GM23338 (cell line): ENCODE measurements around the gene SCAND1. TPM values are rescaled to one million over a fixed set of nuclear protein-coding genes. Genes with fewer than 3 reads are reported as not detected.

Experiments used
- ATAC-seq: fragments of 200-7000 bp; cut with Tn5 transposase; 3 replicates; pipeline ENCODE4 v1.9.1; 2020
- DNase-seq: peaks from one replicate; pipeline ENCODE4 v3.0.0-alpha.2; 2015; ENCODE audit warnings: low spot score
- H2AFZ ChIP-seq: fragments of 200-600 bp; sonication (generic); 2 replicates; pipeline ENCODE4 v1.8.0; 2016; ENCODE audit warnings: antibody characterized with exemption, mild to moderate bottlenecking, moderate library complexity
- H3F3A ChIP-seq: fragments of 200-600 bp; sonication (generic); replicated peaks from 2 replicates; pipeline ENCODE4 v1.8.0; 2017; ENCODE audit warnings: antibody characterized with exemption, mixed run types, low read depth
- H3K27ac ChIP-seq: fragments of 200-600 bp; sonication (generic); 2 replicates; pipeline ENCODE4 v1.6.1; 2016; ENCODE audit warnings: low read depth
- H3K27me3 ChIP-seq: fragments of 200-600 bp; sonication (generic); 2 replicates; pipeline ENCODE4 v1.8.0; 2016; ENCODE audit warnings: mild to moderate bottlenecking, mixed run types, moderate library complexity; ENCODE audit not compliant: insufficient read depth
- H3K36me3 ChIP-seq: fragments of 200-600 bp; sonication (generic); 2 replicates; pipeline ENCODE4 v1.8.0; 2016; ENCODE audit warnings: mild to moderate bottlenecking; ENCODE audit not compliant: insufficient read depth
- H3K4me1 ChIP-seq: fragments of 200-600 bp; sonication (generic); 2 replicates; pipeline ENCODE4 v1.8.0; 2016; ENCODE audit warnings: mild to moderate bottlenecking, moderate library complexity; ENCODE audit not compliant: insufficient read depth
- H3K4me2 ChIP-seq: fragments of 200-600 bp; sonication (generic); 2 replicates; pipeline ENCODE4 v1.7.1; 2017; ENCODE audit warnings: mixed run types
- H3K4me3 ChIP-seq: fragments of 200-600 bp; sonication (generic); 2 replicates; pipeline ENCODE4 v1.6.1; 2016; ENCODE audit warnings: mixed run types
- H3K79me2 ChIP-seq: fragments of 200-600 bp; sonication (generic); replicated peaks from 2 replicates; pipeline ENCODE4 v1.8.0; 2017; ENCODE audit warnings: mild to moderate bottlenecking; ENCODE audit not compliant: insufficient read depth
- H3K9me2 ChIP-seq: fragments of 200-600 bp; sonication (generic); 2 replicates; pipeline ENCODE4 v1.8.0; 2017; ENCODE audit not compliant: insufficient read depth
- H4K20me1 ChIP-seq: fragments of 200-600 bp; sonication (generic); replicated peaks from 2 replicates; pipeline ENCODE4 v1.8.0; 2017; ENCODE audit warnings: mild to moderate bottlenecking; ENCODE audit not compliant: insufficient read depth
- H3K27ac Mint-ChIP-seq: 2 replicates; pipeline ENCODE4 v1.8.0; 2020; ENCODE audit warnings: inconsistent platforms, mild to moderate bottlenecking, moderate library complexity, mixed read lengths
- H3K27me3 Mint-ChIP-seq: 3 replicates; pipeline ENCODE4 v1.8.0; 2022; ENCODE audit warnings: low read depth, mild to moderate bottlenecking, moderate library complexity, mixed read lengths, inconsistent platforms; ENCODE audit not compliant: insufficient read depth, poor library complexity
- H3K36me3 Mint-ChIP-seq: 3 replicates; pipeline ENCODE4 v1.8.0; 2021; ENCODE audit warnings: low read depth, mild to moderate bottlenecking, inconsistent platforms, moderate library complexity, mixed read lengths
- H3K4me1 Mint-ChIP-seq: 3 replicates; pipeline ENCODE4 v1.8.0; 2020; ENCODE audit warnings: mild to moderate bottlenecking, inconsistent platforms, mixed read lengths
- H3K4me3 Mint-ChIP-seq: 3 replicates; pipeline ENCODE4 v1.8.0; 2021; ENCODE audit warnings: moderate library complexity, mild to moderate bottlenecking, inconsistent platforms, mixed read lengths
- H3K9me3 Mint-ChIP-seq: 3 replicates; pipeline ENCODE4 v1.8.0; 2020; ENCODE audit warnings: moderate library complexity, mild to moderate bottlenecking, inconsistent platforms, mixed read lengths
- CREB1 ChIP-seq: fragments of 250-450 bp; sonication (Bioruptor Pico); IDR thresholded peaks from 2 replicates; pipeline ENCODE4 v1.5.0; 2020; ENCODE audit warnings: low read depth, mild to moderate bottlenecking, moderate library complexity
- CTCF ChIP-seq, 2 experiments: fragments of 200-600 bp in 1 of 2; sonication (generic) in 1 of 2; conservative IDR thresholded peaks; 2 replicates each; pipeline versions ENCODE4 v1.5.1 to v1.6.1; 2016 to 2017; ENCODE audit warnings: antibody characterized with exemption in 2 of 2, low read depth in 2 of 2, mild to moderate bottlenecking in 2 of 2, moderate library complexity in 1 of 2
- ETS1 ChIP-seq: IDR thresholded peaks from 2 replicates; pipeline ENCODE4 v1.6.1; 2016; ENCODE audit warnings: antibody characterized with exemption
- JUNB ChIP-seq: IDR thresholded peaks from one replicate; pipeline ENCODE4 v1.6.1; 2016; ENCODE audit warnings: antibody characterized with exemption; ENCODE audit not compliant: unreplicated experiment
- POLR2AphosphoS5 ChIP-seq: IDR thresholded peaks from 2 replicates; pipeline ENCODE4 v1.6.1; 2016; ENCODE audit warnings: antibody characterized with exemption, low read depth
- REST ChIP-seq: IDR thresholded peaks from one replicate; pipeline ENCODE4 v1.6.1; 2018; ENCODE audit warnings: antibody characterized with exemption; ENCODE audit not compliant: unreplicated experiment
- ZNF331 ChIP-seq: fragments of 250-450 bp; sonication (Bioruptor Pico); IDR thresholded peaks from 2 replicates; pipeline ENCODE4 v1.5.0; 2020; ENCODE audit warnings: low read depth, mild to moderate bottlenecking, moderate library complexity
- long read RNA-seq: library from polyadenylated mRNA; unstranded; transcript quantifications from one replicate; pipeline ENCODE4 v2.0.0, GENCODE V29; 2020; ENCODE audit not compliant: unreplicated experiment
- polyA plus RNA-seq: library from polyadenylated mRNA; unstranded; fragments of >200 nt; fragmentation: Nextera tagmentation; extraction: Ambion mirVana; gene quantifications from 2 replicates; pipeline ENCODE4 v1.2.1, GENCODE V29; 2016
- total RNA-seq: library from RNA; depleted of rRNA; stranded (reverse); fragments of >200 nt; shearing (Covaris generic); gene quantifications from 2 replicates; pipeline ENCODE4 v1.2.3, GENCODE V29; 2014; rRNA removed

SCAND1 gene
- 114 and 118 TPM in 2 replicates for total RNA-seq
- 245 and 256 TPM in 2 replicates for polyA plus RNA-seq
- long read RNA-seq, transcript SCAND1-201 (2 exons, 902 nt) = major isoform, 75 of 122 reads
- long read RNA-seq, partial matches to known transcripts = 0 of 122 reads
- long read RNA-seq, other reads (novel, unspliced or antisense) = 47 of 122 reads

- Mint-ChIP-seq H3K9me3 (no peaks in the 10 kb centered on the region; the same call in 2 of the 3 replicates), H3K36me3 (peaks cover 8% of the 10 kb centered on the region; the same call in 2 of the 3 replicates), H3K4me1 (peaks cover 10% of the 10 kb centered on the region; the same call in 2 of the 3 replicates), H3K27ac (peak within 1 kb of the TSS; percentile 99), H3K4me3 (peak within 1 kb of the TSS; percentile 98), H3K27me3 (peaks cover 15% of the 10 kb centered on the region)
- TF ChIP-seq ETS1 = peak; percentile 82
- peak; percentile 15 for TF ChIP-seq REST
- TF ChIP-seq POLR2AphosphoS5 = peak; percentile 74
- no peak for TF ChIP-seq ZNF331 (CRISPR knock-in tag)
- TF ChIP-seq JUNB = no peak
- peak; percentile 80 to 95 for TF ChIP-seq CTCF (conservative IDR thresholded peaks at IDR 0.05; ENCODE audit: low read depth in 2 of 2)
- peak; percentile 83; the same call in 1 of the 2 replicates for TF ChIP-seq CREB1 (CRISPR knock-in tag)
- ATAC-seq = peak; percentile 89
- H3K79me2 ChIP-seq = peaks cover 19% of the 10 kb centered on the region
- no peaks in the 10 kb centered on the region for H3K36me3 ChIP-seq
- peak; percentile 99 for DNase-seq
- peaks cover 14% of the 10 kb centered on the region; the same call in 1 of the 2 replicates for H3K4me1 ChIP-seq
- H3F3A ChIP-seq = peaks cover 28% of the 10 kb centered on the region
- H3K4me2 ChIP-seq = peak within 1 kb of the TSS; percentile 95
- H4K20me1 ChIP-seq = peaks cover 16% of the 10 kb centered on the region
- no peaks in the 10 kb centered on the region for H3K9me2 ChIP-seq
- H2AFZ ChIP-seq = peak within 1 kb of the TSS; percentile 97
- H3K27me3 ChIP-seq = no peaks in the 10 kb centered on the region
- peak within 1 kb of the TSS; percentile 99 for H3K27ac ChIP-seq
- H3K4me3 ChIP-seq = peak within 1 kb of the TSS; percentile 75
Observed at GRCh38 chr20:35954200-35954906, at the start of gene SCAND1. TSS of gene SCAND1 (minus strand) at chr20:35954502. CDS start at chr20:35954284, 218 bp downstream.
